Neural cell (in vitro differentiated cells): ENCODE measurements around the gene NFASC. TPM values are rescaled to one million over a fixed set of nuclear protein-coding genes. Genes with fewer than 3 reads are reported as not detected.

Source experiments
- H2AFZ ChIP-seq: fragments of 200-600, 300-800 bp; sonication (generic), shearing (Covaris generic); 2 replicates; pipeline ENCODE4 v1.6.0; 2014; ENCODE audit warnings: low read depth, mild to moderate bottlenecking, antibody characterized with exemption, low read length, moderate library complexity
- H3F3A ChIP-seq: fragments of 200-600 bp; shearing (Covaris generic); 2 replicates; pipeline ENCODE4 v1.6.1; 2016; ENCODE audit warnings: mild to moderate bottlenecking, moderate library complexity, mixed read lengths, antibody characterized with exemption, low read length; ENCODE audit not compliant: insufficient read depth, poor library complexity, severe bottlenecking
- H3K27ac ChIP-seq: fragments of 200-600, 300-800 bp; sonication (generic), shearing (Covaris generic); 2 replicates; pipeline ENCODE4 v1.5.1; 2014; ENCODE audit warnings: mild to moderate bottlenecking, low read length, moderate library complexity
- H3K27me3 ChIP-seq: fragments of 300-800, 200-600 bp; sonication (generic), shearing (Covaris generic); 2 replicates; pipeline ENCODE4 v1.6.0; 2014; ENCODE audit warnings: mild to moderate bottlenecking, low read depth, low read length, moderate library complexity; ENCODE audit not compliant: insufficient read depth
- H3K36me3 ChIP-seq: fragments of 300-800, 200-600 bp; sonication (generic), shearing (Covaris generic); 2 replicates; pipeline ENCODE4 v1.5.1; 2014; ENCODE audit warnings: mild to moderate bottlenecking, antibody characterized with exemption, low read length, moderate library complexity; ENCODE audit not compliant: insufficient read depth
- H3K4me2 ChIP-seq: fragments of 300-800, 200-600 bp; sonication (generic), shearing (Covaris generic); 2 replicates; pipeline ENCODE4 v1.6.0; 2014; ENCODE audit warnings: mild to moderate bottlenecking, low read length
- H3K4me3 ChIP-seq: fragments of 300-800, 200-600 bp; sonication (generic), shearing (Covaris generic); 2 replicates; pipeline ENCODE4 v1.5.1; 2014; ENCODE audit warnings: mild to moderate bottlenecking, low read length, moderate library complexity
- H3K79me2 ChIP-seq: fragments of 200-600 bp; shearing (Covaris generic); replicated peaks from 2 replicates; pipeline ENCODE4 v1.6.0; 2014; ENCODE audit warnings: mild to moderate bottlenecking, low read length, moderate library complexity; ENCODE audit not compliant: insufficient read depth
- H3K9ac ChIP-seq: fragments of 300-800, 200-600 bp; sonication (generic), shearing (Covaris generic); 2 replicates; pipeline ENCODE4 v1.6.1; 2016; ENCODE audit warnings: mild to moderate bottlenecking, low read length, mixed read lengths
- H3K9me2 ChIP-seq: fragments of 200-600 bp; shearing (Covaris generic); 2 replicates; pipeline ENCODE4 v1.6.1; 2016; ENCODE audit warnings: mild to moderate bottlenecking, low read length, mixed read lengths; ENCODE audit not compliant: insufficient read depth
- H3K9me3 ChIP-seq: fragments of 200-600, 300-800 bp; sonication (generic), shearing (Covaris generic); 2 replicates; pipeline ENCODE4 v1.6.1; 2016; ENCODE audit warnings: mild to moderate bottlenecking, mixed run types, low read length, moderate library complexity, mixed read lengths
- H4K20me1 ChIP-seq: fragments of 200-600 bp; shearing (Covaris generic); 2 replicates; pipeline ENCODE4 v1.6.1; 2016; ENCODE audit warnings: mild to moderate bottlenecking, mixed run types; ENCODE audit not compliant: insufficient read depth
- EP300 ChIP-seq: fragments of 450-650 bp; conservative IDR thresholded peaks from 2 replicates; pipeline ENCODE4 v1.6.1; 2014; ENCODE audit warnings: antibody characterized with exemption, mild to moderate bottlenecking, moderate library complexity; ENCODE audit not compliant: poor library complexity, severe bottlenecking
- EZH2 ChIP-seq: fragments of 200-600, 300-800 bp; shearing (Covaris generic), sonication (generic); IDR thresholded peaks from 2 replicates; pipeline ENCODE4 v1.6.1; 2014; ENCODE audit warnings: antibody characterized with exemption, low read length, borderline replicate concordance, mild to moderate bottlenecking; ENCODE audit not compliant: insufficient read depth, poor library complexity, severe bottlenecking
- MXI1 ChIP-seq: fragments of 450-650 bp; conservative IDR thresholded peaks from 2 replicates; pipeline ENCODE4 v1.6.1; 2014; ENCODE audit warnings: antibody characterized with exemption, mild to moderate bottlenecking; ENCODE audit not compliant: poor library complexity, severe bottlenecking
- POLR2AphosphoS5 ChIP-seq: IDR thresholded peaks from 2 replicates; pipeline ENCODE4 v1.6.1; 2012
- RAD21 ChIP-seq: fragments of 450-650 bp; conservative IDR thresholded peaks from 2 replicates; pipeline ENCODE4 v1.6.1; 2014; ENCODE audit warnings: antibody characterized with exemption, mild to moderate bottlenecking, moderate library complexity
- REST ChIP-seq: IDR thresholded peaks from 2 replicates; pipeline ENCODE4 v1.6.1; 2012; ENCODE audit warnings: borderline replicate concordance
- SMC3 ChIP-seq: fragments of 450-650 bp; conservative IDR thresholded peaks from 2 replicates; pipeline ENCODE4 v1.6.1; 2014; ENCODE audit warnings: antibody characterized with exemption, mild to moderate bottlenecking, moderate library complexity; ENCODE audit not compliant: poor library complexity
- TAF1 ChIP-seq: IDR thresholded peaks from 2 replicates; pipeline ENCODE4 v1.6.1; 2012; ENCODE audit warnings: low read depth
- polyA plus RNA-seq: library from polyadenylated mRNA; depleted of rRNA; stranded (reverse); fragments of >200 nt; gene quantifications from 2 replicates; pipeline ENCODE4 v1.2.3, GENCODE V29; 2014
- TF ChIP-seq, protein P1 (sequence below): fragments of 450-650 bp; IDR thresholded peaks from 2 replicates; pipeline ENCODE4 v1.5.1; 2014; ENCODE audit warnings: antibody characterized with exemption, mild to moderate bottlenecking, moderate library complexity; ENCODE audit not compliant: poor library complexity, severe bottlenecking

NFASC gene
- polyA plus RNA-seq, 1 donor from 2014 or later, result 23.9 TPM

DNA sequence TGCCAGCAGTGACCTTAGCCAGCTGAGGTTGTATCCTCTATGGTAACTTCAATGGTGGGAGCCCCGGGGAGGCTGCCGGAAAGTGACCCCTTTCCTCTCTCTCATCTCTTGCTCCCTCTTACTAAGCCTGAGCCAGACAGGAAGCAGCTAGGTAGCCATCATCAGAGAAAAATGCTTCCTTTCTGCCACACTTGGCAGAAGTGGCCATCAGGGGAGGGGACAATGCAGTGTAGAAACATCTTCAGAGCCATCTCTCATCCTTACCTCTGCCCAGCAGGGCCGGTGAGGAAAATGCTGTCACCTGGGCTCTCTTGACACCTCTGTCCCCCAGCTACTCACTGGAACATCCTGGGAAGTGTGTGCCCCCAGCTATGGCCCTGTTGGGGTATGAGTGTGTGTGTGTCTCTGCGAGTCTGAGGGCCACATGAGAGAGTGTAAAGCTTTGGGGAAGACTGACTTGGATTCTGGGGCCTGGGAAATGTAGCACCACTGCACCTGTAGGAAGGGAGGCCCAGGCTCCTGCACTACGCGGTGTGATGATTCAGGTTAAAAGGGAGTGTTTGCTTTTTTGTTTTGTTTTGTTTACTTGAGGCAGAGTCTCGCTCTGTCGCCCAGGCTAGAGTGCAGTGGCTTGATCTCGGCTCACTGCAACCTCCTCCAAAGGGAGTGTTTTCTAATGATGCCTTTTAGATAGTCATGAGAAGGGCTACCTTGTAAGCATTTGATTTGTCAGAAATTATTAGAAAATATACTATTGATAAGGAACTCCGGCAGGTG is 123.6 kb downstream of the NFASC start:
- no peaks in the 10 kb centered on the region for H3K79me2 ChIP-seq
- no peaks in the 10 kb centered on the region for H3K9me3 ChIP-seq
- H3K4me2 ChIP-seq, result no peak overlapping the region
- H3K27me3 ChIP-seq, result no peaks in the 10 kb centered on the region
- H3K36me3 ChIP-seq, result peaks cover 10% of the 10 kb centered on the region
- no peak overlapping the region for H3K27ac ChIP-seq
- H3K9ac ChIP-seq, result no peak overlapping the region
- no peaks in the 10 kb centered on the region for H3F3A ChIP-seq
- no peaks in the 10 kb centered on the region for H4K20me1 ChIP-seq
- H3K9me2 ChIP-seq, result no peaks in the 10 kb centered on the region
- no peak overlapping the region for H3K4me3 ChIP-seq
- no peak overlapping the region for H2AFZ ChIP-seq
- TF ChIP-seq, protein P1, sequence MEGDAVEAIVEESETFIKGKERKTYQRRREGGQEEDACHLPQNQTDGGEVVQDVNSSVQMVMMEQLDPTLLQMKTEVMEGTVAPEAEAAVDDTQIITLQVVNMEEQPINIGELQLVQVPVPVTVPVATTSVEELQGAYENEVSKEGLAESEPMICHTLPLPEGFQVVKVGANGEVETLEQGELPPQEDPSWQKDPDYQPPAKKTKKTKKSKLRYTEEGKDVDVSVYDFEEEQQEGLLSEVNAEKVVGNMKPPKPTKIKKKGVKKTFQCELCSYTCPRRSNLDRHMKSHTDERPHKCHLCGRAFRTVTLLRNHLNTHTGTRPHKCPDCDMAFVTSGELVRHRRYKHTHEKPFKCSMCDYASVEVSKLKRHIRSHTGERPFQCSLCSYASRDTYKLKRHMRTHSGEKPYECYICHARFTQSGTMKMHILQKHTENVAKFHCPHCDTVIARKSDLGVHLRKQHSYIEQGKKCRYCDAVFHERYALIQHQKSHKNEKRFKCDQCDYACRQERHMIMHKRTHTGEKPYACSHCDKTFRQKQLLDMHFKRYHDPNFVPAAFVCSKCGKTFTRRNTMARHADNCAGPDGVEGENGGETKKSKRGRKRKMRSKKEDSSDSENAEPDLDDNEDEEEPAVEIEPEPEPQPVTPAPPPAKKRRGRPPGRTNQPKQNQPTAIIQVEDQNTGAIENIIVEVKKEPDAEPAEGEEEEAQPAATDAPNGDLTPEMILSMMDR, result no peak
- TF ChIP-seq RAD21 (no peak), MXI1 (no peak), POLR2AphosphoS5 (no peak), REST (no peak), SMC3 (no peak), EP300 (no peak), EZH2 (no peak), TAF1 (no peak)

DNA sequence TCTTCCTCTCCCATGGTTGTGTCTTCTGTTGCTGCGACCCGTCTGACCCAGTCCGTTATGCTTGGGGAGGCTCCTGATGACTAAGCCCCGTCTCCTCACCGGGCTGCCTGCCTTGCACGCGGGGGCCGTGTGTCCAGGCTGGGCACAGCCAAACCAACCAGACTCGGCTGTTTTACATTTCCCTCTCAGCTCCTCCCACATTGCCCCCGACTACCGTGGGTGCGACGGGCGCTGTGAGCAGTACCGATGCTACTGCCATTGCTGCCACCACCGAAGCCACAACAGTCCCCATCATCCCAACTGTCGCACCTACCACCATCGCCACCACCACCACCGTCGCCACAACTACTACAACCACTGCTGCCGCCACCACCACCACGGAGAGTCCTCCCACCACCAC is 126.3 kb downstream of the NFASC start:
- H3K9me2 ChIP-seq, result no peaks in the 10 kb centered on the region
- H3K9ac ChIP-seq, result no peak overlapping the region
- TF ChIP-seq EZH2 (no peak), SMC3 (no peak), RAD21 (no peak), REST (no peak)
- no peaks in the 10 kb centered on the region for H3F3A ChIP-seq
- no peak overlapping the region for H3K4me2 ChIP-seq
- H3K79me2 ChIP-seq, result no peaks in the 10 kb centered on the region
- H2AFZ ChIP-seq, result no peak overlapping the region
- H3K27ac ChIP-seq, result no peak overlapping the region
- H4K20me1 ChIP-seq, result no peaks in the 10 kb centered on the region
- no peaks in the 10 kb centered on the region for H3K9me3 ChIP-seq
- H3K27me3 ChIP-seq, result no peaks in the 10 kb centered on the region
- H3K36me3 ChIP-seq, result peaks cover 16% of the 10 kb centered on the region
- no peak overlapping the region for H3K4me3 ChIP-seq
